HG03139 (cell line): ENCODE data around the gene CFAP20DC.
"Not testable (repeated sequence)": the region's sequence is repeated elsewhere in the genome, so short reads cannot be mapped to it uniquely, and the experiment has no call there.

Experiments
- ATAC-seq: cut with Tn5 transposase; IDR thresholded peaks from one replicate; pipeline ENCODE4 v1.9.1; 2021; ENCODE audit not compliant: unreplicated experiment

Gene CFAP20DC

GRCh38 chr3:58874248-58874741 lies 175.5 kb downstream of the CFAP20DC start:
- peak; percentile 42 for ATAC-seq

GRCh38 chr3:58868097-58868779 lies 181.6 kb downstream of the CFAP20DC start:
- no peak for ATAC-seq

- no peak for ATAC-seq
Measured at GRCh38 chr3:58867621-58868020, 182.2 kb downstream of the CFAP20DC start.

GRCh38 chr3:58866079-58866478 lies 183.7 kb downstream of the CFAP20DC start:
- no peak for ATAC-seq

GRCh38 chr3:58864480-58864879 lies 185.3 kb downstream of the CFAP20DC start:
- ATAC-seq, result no peak

GRCh38 chr3:58863206-58863605 lies 186.6 kb downstream of the CFAP20DC start:
- no peak for ATAC-seq

GRCh38 chr3:58861551-58861950 lies 188.3 kb downstream of the CFAP20DC start:
- no peak for ATAC-seq

GRCh38 chr3:58858126-58858525 lies 191.7 kb downstream of the CFAP20DC start:
- no peak for ATAC-seq

- ATAC-seq, result no peak
Measured at GRCh38 chr3:58857402-58857801, 192.4 kb downstream of the CFAP20DC start.

- no peak for ATAC-seq
Measured at GRCh38 chr3:58848826-58849225, 201.0 kb downstream of the CFAP20DC start.

- not testable (repeated sequence) for ATAC-seq
Measured at GRCh38 chr3:58842050-58842747, 207.6 kb downstream of the CFAP20DC start.

- ATAC-seq, result no peak
Measured at GRCh38 chr3:58840949-58841348, 208.9 kb downstream of the CFAP20DC start.

- ATAC-seq, result no peak
Measured at GRCh38 chr3:58839964-58840363, 209.9 kb downstream of the CFAP20DC start.

- ATAC-seq, result no peak
Measured at GRCh38 chr3:58839187-58839586, 210.6 kb downstream of the CFAP20DC start.

- ATAC-seq, result no peak
Measured at GRCh38 chr3:58837856-58838255, 212.0 kb downstream of the CFAP20DC start.

GRCh38 chr3:58837141-58837843 lies 212.5 kb downstream of the CFAP20DC start:
- ATAC-seq, result no peak

GRCh38 chr3:58835086-58835485 lies 214.7 kb downstream of the CFAP20DC start:
- no peak for ATAC-seq

- ATAC-seq, result no peak
Measured at GRCh38 chr3:58833491-58833890, 216.3 kb downstream of the CFAP20DC start.

GRCh38 chr3:58829321-58830000 lies 220.4 kb downstream of the CFAP20DC start:
- ATAC-seq, result no peak

GRCh38 chr3:58824777-58825176 lies 225.0 kb downstream of the CFAP20DC start:
- no peak for ATAC-seq

GRCh38 chr3:58824285-58824684 lies 225.5 kb downstream of the CFAP20DC start:
- no peak for ATAC-seq
